H1 (cell line): ENCODE results near the gene SNX24. TPM values are rescaled to one million over a fixed set of nuclear protein-coding genes. Genes with fewer than 3 reads are reported as not detected.

Experiments used
- CTCF ChIA-PET: fragments of 300-600 bp; sonication (Branson Sonifier 250); formaldehyde crosslinking; loops from one replicate; lab custom pipeline; 2021; ENCODE audit not compliant: partially characterized antibody; lab: Charles Lee
- POLR2A ChIA-PET: fragments of 300-600 bp; sonication (Branson Sonifier 250); formaldehyde crosslinking; loops from one replicate; lab custom pipeline; 2021; ENCODE audit warnings: inconsistent platforms; ENCODE audit not compliant: partially characterized antibody; lab: Charles Lee
- DNase-seq, 2 experiments: peaks; one replicate each; pipeline versions ENCODE4 v3.0.0 to v3.0.0-alpha.2; 2010 to 2022; ENCODE audit warnings: low spot score in 2 of 2, low read depth in 1 of 2, mixed read lengths in 1 of 2
- FAIRE-seq: peaks from 2 replicates; lab custom pipeline; 2011; peaks lifted over from hg19 to GRCh38; lab: Jason Lieb, UNC
- H2AFZ ChIP-seq: 2 replicates; pipeline ENCODE4 v1.8.1; 2012; ENCODE audit warnings: low read length, inconsistent platforms
- H2AK5ac ChIP-seq: 2 replicates; pipeline ENCODE4 v1.6.1; 2013; ENCODE audit warnings: low read depth, low read length
- H2BK120ac ChIP-seq: replicated peaks from 2 replicates; pipeline ENCODE3; 2013; ENCODE audit warnings: low read depth, low read length, inconsistent platforms
- H2BK12ac ChIP-seq: 2 replicates; pipeline ENCODE4 v1.6.1; 2013; ENCODE audit warnings: low read depth, low read length
- H2BK15ac ChIP-seq: 2 replicates; pipeline ENCODE4 v1.6.1; 2013; ENCODE audit warnings: low read length
- H2BK20ac ChIP-seq: 2 replicates; pipeline ENCODE4 v1.6.1; 2013; ENCODE audit warnings: low read length
- H2BK5ac ChIP-seq: 2 replicates; pipeline ENCODE4 v1.6.1; 2013; ENCODE audit warnings: low read depth, low read length
- H3K14ac ChIP-seq: 2 replicates; pipeline ENCODE4 v1.6.1; 2013; ENCODE audit warnings: inconsistent platforms; ENCODE audit not compliant: insufficient read length
- H3K18ac ChIP-seq: 2 replicates; pipeline ENCODE4 v1.6.1; 2013; ENCODE audit warnings: low read length; ENCODE audit errors: extremely low read depth
- H3K23ac ChIP-seq: 2 replicates; pipeline ENCODE4 v1.6.1; 2013; ENCODE audit warnings: inconsistent platforms; ENCODE audit not compliant: insufficient read length
- H3K23me2 ChIP-seq: 2 replicates; pipeline ENCODE4 v1.6.1; 2013; ENCODE audit warnings: low read depth, low read length
- H3K27ac ChIP-seq: 2 replicates; pipeline ENCODE4 v1.6.1; 2011; ENCODE audit warnings: low read depth, low read length, inconsistent platforms
- H3K27me3 ChIP-seq, 4 experiments: replicated peaks in 1 of 4; 1 replicate in 1 of 4; 2 replicates in 3 of 4; pipeline versions ENCODE4 v1.6.1 to v1.8.1; 2011 to 2013; ENCODE audit warnings: low read length in 3 of 4, mild to moderate bottlenecking in 3 of 4, inconsistent platforms in 2 of 4, mixed read lengths in 2 of 4, moderate library complexity in 1 of 4; ENCODE audit not compliant: control insufficient read depth in 3 of 4, insufficient read depth in 3 of 4; ENCODE audit errors: extremely low read depth in 1 of 4
- H3K36me3 ChIP-seq, 4 experiments: 2 replicates each; pipeline versions ENCODE4 v1.6.1 to v1.8.1; 2011 to 2013; ENCODE audit warnings: mild to moderate bottlenecking in 4 of 4, low read length in 3 of 4, moderate library complexity in 2 of 4, control low read depth in 1 of 4, inconsistent platforms in 1 of 4; ENCODE audit not compliant: insufficient read depth in 4 of 4, control insufficient read depth in 2 of 4
- H3K4ac ChIP-seq: replicated peaks from 2 replicates; pipeline ENCODE3; 2013; ENCODE audit warnings: low read length, low read depth, mixed read lengths, inconsistent platforms; ENCODE audit not compliant: insufficient read length
- H3K4me1 ChIP-seq, 4 experiments: replicated peaks in 1 of 4; 1 replicate in 1 of 4; 2 replicates in 3 of 4; pipeline versions ENCODE4 v1.6.1 to v1.8.1; 2011 to 2013; ENCODE audit warnings: low read length in 3 of 4, inconsistent platforms in 2 of 4, mixed read lengths in 1 of 4; ENCODE audit not compliant: insufficient read depth in 4 of 4, control insufficient read depth in 3 of 4
- H3K4me2 ChIP-seq, 2 experiments: 2 replicates each; pipeline versions ENCODE4 v1.6.1 to v1.8.1; 2011 to 2013; ENCODE audit warnings: low read depth in 2 of 2, low read length in 2 of 2, control low read depth in 1 of 2, inconsistent platforms in 1 of 2, mild to moderate bottlenecking in 1 of 2; ENCODE audit not compliant: insufficient read depth in 1 of 2
- H3K4me3 ChIP-seq, 4 experiments: fragments of 200-600, 300-600 bp in 1 of 4; sonication (generic), shearing (Covaris generic), sonication (Bioruptor Twin) in 1 of 4; 2 replicates each; pipeline versions ENCODE4 v1.5.1 to v1.8.1; 2011 to 2016; ENCODE audit warnings: low read length in 4 of 4, low read depth in 3 of 4, control low read depth in 2 of 4, inconsistent platforms in 2 of 4, mild to moderate bottlenecking in 2 of 4, mixed read lengths in 1 of 4, moderate library complexity in 1 of 4; ENCODE audit not compliant: insufficient read depth in 2 of 4; ENCODE audit errors: extremely low read depth in 1 of 4
- H3K56ac ChIP-seq: replicated peaks from 2 replicates; pipeline ENCODE3; 2013; ENCODE audit warnings: low read depth, mild to moderate bottlenecking, mixed read lengths, low read length, inconsistent platforms; ENCODE audit not compliant: insufficient read length
- H3K79me1 ChIP-seq: 2 replicates; pipeline ENCODE4 v1.6.1; 2013; ENCODE audit warnings: low read depth, low read length, control low read depth
- H3K79me2 ChIP-seq, 2 experiments: 2 replicates each; pipeline versions ENCODE4 v1.6.1 to v1.8.1; 2012 to 2013; ENCODE audit warnings: low read length in 2 of 2, mild to moderate bottlenecking in 2 of 2, inconsistent platforms in 1 of 2; ENCODE audit not compliant: insufficient read depth in 2 of 2, control insufficient read depth in 1 of 2
- H3K9ac ChIP-seq, 4 experiments: replicated peaks in 1 of 4; 1 replicate in 1 of 4; 2 replicates in 3 of 4; pipeline versions ENCODE4 v1.6.1 to v1.8.1; 2011 to 2013; ENCODE audit warnings: low read depth in 3 of 4, low read length in 3 of 4, control low read depth in 2 of 4, mild to moderate bottlenecking in 2 of 4, moderate library complexity in 2 of 4, inconsistent platforms in 1 of 4; ENCODE audit errors: extremely low read depth in 1 of 4
- H3K9me3 ChIP-seq, 2 experiments: 2 replicates each; pipeline versions ENCODE4 v1.6.1 to v1.8.1; 2012 to 2013; ENCODE audit warnings: mild to moderate bottlenecking in 2 of 2, moderate library complexity in 2 of 2, control low read depth in 1 of 2, inconsistent platforms in 1 of 2, low read depth in 1 of 2, low read length in 1 of 2, mixed read lengths in 1 of 2; ENCODE audit not compliant: insufficient read depth in 2 of 2
- H4K20me1 ChIP-seq, 2 experiments: replicated peaks in 1 of 2; 2 replicates each; pipeline versions ENCODE3 to v1.8.1; 2011 to 2013; ENCODE audit warnings: inconsistent platforms in 2 of 2, low read length in 2 of 2, mild to moderate bottlenecking in 1 of 2; ENCODE audit not compliant: insufficient read depth in 2 of 2, control insufficient read depth in 1 of 2
- H4K5ac ChIP-seq: 2 replicates; pipeline ENCODE4 v1.6.1; 2013; ENCODE audit warnings: low read length, low read depth, mixed read lengths, inconsistent platforms; ENCODE audit not compliant: insufficient read length
- H4K8ac ChIP-seq: 2 replicates; pipeline ENCODE4 v1.8.0; 2013; ENCODE audit warnings: mild to moderate bottlenecking, moderate library complexity, low read length, inconsistent platforms; ENCODE audit not compliant: insufficient read depth; ENCODE audit errors: extremely low read depth
- H4K91ac ChIP-seq: replicated peaks from 2 replicates; pipeline ENCODE3; 2013; ENCODE audit warnings: low read length, mixed read lengths, inconsistent platforms; ENCODE audit not compliant: insufficient read length
- TBP ChIP-seq: IDR thresholded peaks from 2 replicates; pipeline ENCODE4 v1.6.1; 2011; ENCODE audit warnings: low read depth, low read length, improper control_type of control experiment
- ZNF274 ChIP-seq: IDR thresholded peaks from 2 replicates; pipeline ENCODE4 v1.7.0; 2012; ENCODE audit warnings: low read length, borderline replicate concordance; ENCODE audit errors: extremely low read depth
- WGBS, 2 experiments: shearing (Covaris generic) in 1 of 2; methylation state at CpG; one replicate each; pipeline versions ENCODE4 v1.1.6 to v1.1.7; 2013 to 2015; ENCODE audit warnings: low lambda C conversion rate in 2 of 2, mixed read lengths in 2 of 2, inconsistent platforms in 1 of 2, low coverage in 1 of 2, missing lambda C conversion rate in 1 of 2; ENCODE audit not compliant: insufficient replicate concordance in 2 of 2, insufficient coverage in 1 of 2, insufficient read length in 1 of 2; ENCODE audit errors: extremely low coverage in 1 of 2, missing lambda C conversion rate in 1 of 2; 5-methylcytosine and 5-hydroxymethylcytosine counted together
- polyA plus RNA-seq, 7 experiments: library from polyadenylated mRNA; depleted of rRNA in 3 of 7; stranded (reverse) in 5 of 7; unstranded in 2 of 7; fragments of >200 nt in 5 of 7; fragments of 200-250 nt in 2 of 7; gene quantifications; 1 replicate in 5 of 7; 2 replicates in 1 of 7; 4 replicates in 1 of 7; pipeline versions ENCODE4 v1.2.1 to v1.2.3, GENCODE V29; 2011 to 2013; ENCODE audit warnings: missing spikeins in 2 of 7, mixed read lengths in 2 of 7
- total RNA-seq: library from RNA; stranded (reverse); fragmentation: NEBNext Ultra II Directional; extraction: Animal tissue kit (Norgen Biotek cat#: 25700); gene quantifications from 2 replicates; pipeline ENCODE4 v1.2.1, GENCODE V29; 2021

SNX24 gene
- total and polyA plus RNA-seq, 2 of the 8 experiments (the other 6 are each of a cell fraction or from before 2014, with no cell fraction given), result 7.3 to 14.3 TPM

- no peak overlapping the region for H2AFZ ChIP-seq
- H2AK5ac ChIP-seq, result no peak overlapping the region
- H4K5ac ChIP-seq, result no peak overlapping the region
- POLR2A ChIA-PET, result no interaction called here
- H3K79me2 ChIP-seq, result no peaks in the 10 kb centered on the region; a peak in 1 of 4 replicates
- H3K9me3 ChIP-seq, result peaks cover 0 to 8% of the 10 kb centered on the region in 2 experiments; a peak in 1 of 4 replicates
- H3K23ac ChIP-seq, result no peak overlapping the region
- DNase-seq (no peak), FAIRE-seq (no peak)
- no peaks in the 10 kb centered on the region for H3K23me2 ChIP-seq
- no peaks in the 10 kb centered on the region for H3K36me3 ChIP-seq
- WGBS, 2 experiments, result 90% methylated on average over 1 of the region's 1 CpG; no CpG with 5 or more reads in 1 of the 2 experiments
- no peak overlapping the region for H3K9ac ChIP-seq
- H4K91ac ChIP-seq, result no peak overlapping the region
- TF ChIP-seq ZNF274 (no peak), TBP (no peak)
- TF ChIP-seq, all 59 proteins: peak for 0
- Histone ChIP-seq H4K20me1 (no peaks in the 10 kb centered on the region), H3K14ac (no peak overlapping the region), H4K8ac (no peak overlapping the region), H3K4ac (no peak overlapping the region), H3K4me3 (no peak overlapping the region), H3K18ac (no peak overlapping the region), H3K4me1 (peaks cover 0 to 13% (median 4%) of the 10 kb centered on the region in 4 experiments; a peak in 4 of 7 replicates), H3K56ac (no peak overlapping the region), H2BK5ac (no peak overlapping the region), H3K27ac (no peak overlapping the region), H3K4me2 (no peak overlapping the region), H2BK12ac (no peak overlapping the region), H2BK120ac (no peak overlapping the region), H2BK15ac (no peak overlapping the region), H2BK20ac (no peak overlapping the region), H3K79me1 (no peaks in the 10 kb centered on the region), H3K27me3 (no peaks in the 10 kb centered on the region)
- CTCF ChIA-PET, result interaction anchor here (0.7 kb wide), 1 partner anchor 37 kb away, joined by 3 read pairs; no protein-coding TSS in a partner anchor
Observed at GRCh38 chr5:122916490-122916889, 71.1 kb downstream of the SNX24 start.
